HEK293 (cell line): Measurements from ENCODE around the gene FBP1.

Experiments
- CTCF ChIP-seq: fragments of 450-650 bp; formaldehyde crosslinking; IDR thresholded peaks from 2 replicates; pipeline ENCODE4 v1.5.1; 2016; ENCODE audit warnings: missing biosample characterization, missing genetic modification characterization
- IKZF3 ChIP-seq: fragments of 450-650 bp; IDR thresholded peaks from 2 replicates; pipeline ENCODE4 v1.5.0; 2018; ENCODE audit warnings: missing biosample characterization, mild to moderate bottlenecking, missing genetic modification characterization, moderate library complexity
- MYNN ChIP-seq: fragments of 450-650 bp; formaldehyde crosslinking; IDR thresholded peaks from 2 replicates; pipeline ENCODE4 v1.5.1; 2016; ENCODE audit warnings: missing biosample characterization, missing genetic modification characterization, borderline replicate concordance
- PRDM10 ChIP-seq: fragments of 450-650 bp; formaldehyde crosslinking; IDR thresholded peaks from 2 replicates; pipeline ENCODE4 v1.5.1; 2016; ENCODE audit warnings: missing biosample characterization, missing genetic modification characterization
- REST ChIP-seq: fragments of 450-650 bp; formaldehyde crosslinking; IDR thresholded peaks from 2 replicates; pipeline ENCODE4 v1.5.1; 2016; ENCODE audit warnings: missing biosample characterization, missing genetic modification characterization
- ZNF37A ChIP-seq: fragments of 450-650 bp; IDR thresholded peaks from 2 replicates; pipeline ENCODE4 v1.5.1; 2018; ENCODE audit warnings: missing biosample characterization, missing genetic modification characterization

- TF ChIP-seq MYNN, result no peak
- no peak for TF ChIP-seq CTCF (tag by site-specific recombination)
- TF ChIP-seq PRDM10, result no peak
- TF ChIP-seq ZNF37A (tag by site-specific recombination), result no peak
- no peak for TF ChIP-seq REST (tag by site-specific recombination)
- no peak for TF ChIP-seq IKZF3 (tag by site-specific recombination)
These were observed 27.2 kb upstream of the FBP1 start for GRCh38 chr9:94666364-94667099.
